ENCODE data around the gene ATP6V1G2. TPM values are rescaled to one million over a fixed set of nuclear protein-coding genes. Genes with fewer than 3 reads are reported as not detected.

ATP6V1G2 gene
- total and polyA plus RNA-seq, 12 donors: 0.87 to 6.6 (median 3.1) TPM

DNA sequence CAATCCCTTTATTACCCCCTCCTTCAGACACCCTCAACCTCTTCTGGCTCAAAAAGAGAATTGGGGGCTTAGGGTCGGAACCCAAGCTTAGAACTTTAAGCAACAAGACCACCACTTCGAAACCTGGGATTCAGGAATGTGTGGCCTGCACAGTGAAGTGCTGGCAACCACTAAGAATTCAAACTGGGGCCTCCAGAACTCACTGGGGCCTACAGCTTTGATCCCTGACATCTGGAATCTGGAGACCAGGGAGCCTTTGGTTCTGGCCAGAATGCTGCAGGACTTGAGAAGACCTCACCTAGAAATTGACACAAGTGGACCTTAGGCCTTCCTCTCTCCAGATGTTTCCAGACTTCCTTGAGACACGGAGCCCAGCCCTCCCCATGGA is 31.2 kb upstream of the ATP6V1G2 start:
- H3K4me3 ChIP-seq: no peak overlapping the region
- peaks cover 4 to 5% of the 10 kb centered on the region in 2 donors for H3K4me1 ChIP-seq (replicated peaks in 1 of 2)
- no peaks in the 10 kb centered on the region for H3K9me3 ChIP-seq (replicated peaks in 1 of 3)
- intact Hi-C loops (cut with DNase I): no loop called here
- no peak for DNase-seq
- H3K27me3 ChIP-seq: no peaks in the 10 kb centered on the region
- H3K27ac ChIP-seq: no peak overlapping the region
- no peaks in the 10 kb centered on the region for H3K36me3 ChIP-seq (replicated peaks in 1 of 2)
- TF ChIP-seq POLR2A (IDR thresholded peaks at IDR 0.05): no peak
- TF ChIP-seq, protein P1, sequence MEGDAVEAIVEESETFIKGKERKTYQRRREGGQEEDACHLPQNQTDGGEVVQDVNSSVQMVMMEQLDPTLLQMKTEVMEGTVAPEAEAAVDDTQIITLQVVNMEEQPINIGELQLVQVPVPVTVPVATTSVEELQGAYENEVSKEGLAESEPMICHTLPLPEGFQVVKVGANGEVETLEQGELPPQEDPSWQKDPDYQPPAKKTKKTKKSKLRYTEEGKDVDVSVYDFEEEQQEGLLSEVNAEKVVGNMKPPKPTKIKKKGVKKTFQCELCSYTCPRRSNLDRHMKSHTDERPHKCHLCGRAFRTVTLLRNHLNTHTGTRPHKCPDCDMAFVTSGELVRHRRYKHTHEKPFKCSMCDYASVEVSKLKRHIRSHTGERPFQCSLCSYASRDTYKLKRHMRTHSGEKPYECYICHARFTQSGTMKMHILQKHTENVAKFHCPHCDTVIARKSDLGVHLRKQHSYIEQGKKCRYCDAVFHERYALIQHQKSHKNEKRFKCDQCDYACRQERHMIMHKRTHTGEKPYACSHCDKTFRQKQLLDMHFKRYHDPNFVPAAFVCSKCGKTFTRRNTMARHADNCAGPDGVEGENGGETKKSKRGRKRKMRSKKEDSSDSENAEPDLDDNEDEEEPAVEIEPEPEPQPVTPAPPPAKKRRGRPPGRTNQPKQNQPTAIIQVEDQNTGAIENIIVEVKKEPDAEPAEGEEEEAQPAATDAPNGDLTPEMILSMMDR (IDR thresholded peaks at IDR 0.05): no peak
- 82 to 88% (median 84%) methylated on average over 3 of the region's 3 CpGs for WGBS, 4 donors

DNA sequence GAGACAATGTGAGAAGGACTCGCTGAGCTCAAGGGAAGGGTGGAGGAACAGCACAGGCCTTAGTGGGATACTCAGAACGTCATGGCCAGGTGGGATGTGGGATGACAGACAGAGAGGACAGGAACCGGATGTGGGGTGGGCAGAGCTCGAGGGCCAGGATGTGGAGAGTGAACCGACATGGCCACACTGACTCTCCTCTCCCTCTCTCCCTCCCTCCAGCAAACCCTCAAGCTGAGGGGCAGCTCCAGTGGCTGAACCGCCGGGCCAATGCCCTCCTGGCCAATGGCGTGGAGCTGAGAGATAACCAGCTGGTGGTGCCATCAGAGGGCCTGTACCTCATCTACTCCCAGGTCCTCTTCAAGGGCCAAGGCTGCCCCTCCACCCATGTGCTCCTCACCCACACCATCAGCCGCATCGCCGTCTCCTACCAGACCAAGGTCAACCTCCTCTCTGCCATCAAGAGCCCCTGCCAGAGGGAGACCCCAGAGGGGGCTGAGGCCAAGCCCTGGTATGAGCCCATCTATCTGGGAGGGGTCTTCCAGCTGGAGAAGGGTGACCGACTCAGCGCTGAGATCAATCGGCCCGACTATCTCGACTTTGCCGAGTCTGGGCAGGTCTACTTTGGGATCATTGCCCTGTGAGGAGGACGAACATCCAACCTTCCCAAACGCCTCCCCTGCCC is 30.6 kb upstream of the ATP6V1G2 start:
- H3K4me3 ChIP-seq: no peak overlapping the region
- H3K27me3 ChIP-seq: no peaks in the 10 kb centered on the region
- no peak for DNase-seq
- H3K9me3 ChIP-seq (replicated peaks in 1 of 3): no peaks in the 10 kb centered on the region
- 82 to 91% (median 86%) methylated on average over 15 to 19 of the region's 19 CpGs for WGBS, 4 donors
- intact Hi-C loops (cut with DNase I): no loop called here
- TF ChIP-seq POLR2A (IDR thresholded peaks at IDR 0.05): no peak
- TF ChIP-seq, protein P1 (IDR thresholded peaks at IDR 0.05): no peak
- no peaks in the 10 kb centered on the region for H3K36me3 ChIP-seq (replicated peaks in 1 of 2)
- peaks cover 4 to 5% of the 10 kb centered on the region in 2 donors for H3K4me1 ChIP-seq (replicated peaks in 1 of 2)
- no peak overlapping the region for H3K27ac ChIP-seq

DNA sequence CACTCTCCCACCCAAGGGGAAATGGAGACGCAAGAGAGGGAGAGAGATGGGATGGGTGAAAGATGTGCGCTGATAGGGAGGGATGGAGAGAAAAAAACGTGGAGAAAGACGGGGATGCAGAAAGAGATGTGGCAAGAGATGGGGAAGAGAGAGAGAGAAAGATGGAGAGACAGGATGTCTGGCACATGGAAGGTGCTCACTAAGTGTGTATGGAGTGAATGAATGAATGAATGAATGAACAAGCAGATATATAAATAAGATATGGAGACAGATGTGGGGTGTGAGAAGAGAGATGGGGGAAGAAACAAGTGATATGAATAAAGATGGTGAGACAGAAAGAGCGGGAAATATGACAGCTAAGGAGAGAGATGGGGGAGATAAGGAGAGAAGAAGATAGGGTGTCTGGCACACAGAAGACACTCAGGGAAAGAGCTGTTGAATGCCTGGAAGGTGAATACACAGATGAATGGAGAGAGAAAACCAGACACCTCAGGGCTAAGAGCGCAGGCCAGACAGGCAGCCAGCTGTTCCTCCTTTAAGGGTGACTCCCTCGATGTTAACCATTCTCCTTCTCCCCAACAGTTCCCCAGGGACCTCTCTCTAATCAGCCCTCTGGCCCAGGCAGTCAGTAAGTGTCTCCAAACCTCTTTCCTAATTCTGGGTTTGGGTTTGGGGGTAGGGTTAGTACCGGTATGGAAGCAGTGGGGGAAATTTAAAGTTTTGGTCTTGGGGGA is 29.7 kb upstream of the ATP6V1G2 start:
- intact Hi-C loops (cut with DNase I): no loop called here
- Histone ChIP-seq H3K9me3 (replicated peaks in 1 of 3) (no peaks in the 10 kb centered on the region), H3K27me3 (no peaks in the 10 kb centered on the region), H3K36me3 (replicated peaks in 1 of 2) (no peaks in the 10 kb centered on the region), H3K27ac (peak overlapping the region in 1 of 5 donors; percentile 65), H3K4me1 (replicated peaks in 1 of 2) (peaks cover 0 to 4% of the 10 kb centered on the region in 2 donors), H3K4me3 (peak overlapping the region in 1 of 4 donors; percentile 47)
- 64 to 71% (median 68%) methylated on average over 8 of the region's 8 CpGs for WGBS, 4 donors
- no peak for DNase-seq
- no peak for TF ChIP-seq POLR2A (IDR thresholded peaks at IDR 0.05)

DNA sequence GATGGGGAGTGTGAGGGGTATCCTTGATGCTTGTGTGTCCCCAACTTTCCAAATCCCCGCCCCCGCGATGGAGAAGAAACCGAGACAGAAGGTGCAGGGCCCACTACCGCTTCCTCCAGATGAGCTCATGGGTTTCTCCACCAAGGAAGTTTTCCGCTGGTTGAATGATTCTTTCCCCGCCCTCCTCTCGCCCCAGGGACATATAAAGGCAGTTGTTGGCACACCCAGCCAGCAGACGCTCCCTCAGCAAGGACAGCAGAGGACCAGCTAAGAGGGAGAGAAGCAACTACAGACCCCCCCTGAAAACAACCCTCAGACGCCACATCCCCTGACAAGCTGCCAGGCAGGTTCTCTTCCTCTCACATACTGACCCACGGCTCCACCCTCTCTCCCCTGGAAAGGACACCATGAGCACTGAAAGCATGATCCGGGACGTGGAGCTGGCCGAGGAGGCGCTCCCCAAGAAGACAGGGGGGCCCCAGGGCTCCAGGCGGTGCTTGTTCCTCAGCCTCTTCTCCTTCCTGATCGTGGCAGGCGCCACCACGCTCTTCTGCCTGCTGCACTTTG is 29.0 kb upstream of the ATP6V1G2 start, which contains the start of gene TNF:
Gene TNF (plus strand): TSS at position 231 of the 567 bp plus-strand sequence. CDS start 177 bp downstream, at position 408.
- peaks cover 0 to under 1% of the 10 kb centered on the region in 2 donors for H3K4me1 ChIP-seq (replicated peaks in 1 of 2)
- DNase-seq: peak in 4 of 7 donors; percentile 38 to 70 (median 52)
- 58 to 73% (median 60%) methylated on average over 19 of the region's 19 CpGs for WGBS, 4 donors
- H3K4me3 ChIP-seq: peak within 1 kb of the TSS in 1 of 4 donors; percentile 47
- peak within 1 kb of the TSS in 1 of 5 donors; percentile 65 for H3K27ac ChIP-seq
- no peaks in the 10 kb centered on the region for H3K9me3 ChIP-seq (replicated peaks in 1 of 3)
- peak; percentile 33 to 48 for TF ChIP-seq POLR2A (IDR thresholded peaks at IDR 0.05)
- TF ChIP-seq, protein P1 (IDR thresholded peaks at IDR 0.05): no peak
- H3K36me3 ChIP-seq (replicated peaks in 1 of 2): no peaks in the 10 kb centered on the region
- intact Hi-C loops (cut with DNase I): no loop called here
- H3K27me3 ChIP-seq: no peaks in the 10 kb centered on the region

Data from adrenal gland (tissue), 12 donors.